ENCODE data around the gene LSS. TPM values are rescaled to one million over a fixed set of nuclear protein-coding genes. Genes with fewer than 3 reads are reported as not detected.
A peak's percentile ranks its signal among the peaks of the same experiment; 100 is the strongest.
"Not testable (repeated sequence)": the region's sequence is repeated elsewhere in the genome, so short reads cannot be mapped to it uniquely, and the experiment has no call there.

The LSS gene
- polyA plus RNA-seq, 3 donors = 30.3 to 41.8 (median 34.3) TPM

- DNase-seq (ENCODE audit: extremely low read depth in 1 of 11, low read depth in 9 of 11, low spot score in 4 of 11) = no peak
Measured at GRCh38 chr21:46193829-46194373, 34.7 kb downstream of the LSS start.

- no peak for DNase-seq (ENCODE audit: extremely low read depth in 1 of 11, low read depth in 9 of 11, low spot score in 4 of 11)
Measured at GRCh38 chr21:46191686-46192575, 36.6 kb downstream of the LSS start.

GRCh38 chr21:46191257-46191685 lies 37.3 kb downstream of the LSS start:
- no peak for DNase-seq (ENCODE audit: extremely low read depth in 1 of 11, low read depth in 9 of 11, low spot score in 4 of 11)

- no peak for DNase-seq (ENCODE audit: extremely low read depth in 1 of 11, low read depth in 9 of 11, low spot score in 4 of 11)
Measured at GRCh38 chr21:46190491-46191131, 38.0 kb downstream of the LSS start.

GRCh38 chr21:46189959-46190490 lies 38.5 kb downstream of the LSS start:
- no peak for DNase-seq (ENCODE audit: extremely low read depth in 1 of 11, low read depth in 9 of 11, low spot score in 4 of 11)

GRCh38 chr21:46189213-46189958 lies 39.2 kb downstream of the LSS start:
- DNase-seq (ENCODE audit: extremely low read depth in 1 of 11, low read depth in 9 of 11, low spot score in 4 of 11) = no peak

GRCh38 chr21:46188226-46189212 lies 40.1 kb downstream of the LSS start:
- peak in 2 of 11 donors; percentile 37 to 46 for DNase-seq (ENCODE audit: extremely low read depth in 1 of 11, low read depth in 9 of 11, low spot score in 4 of 11)

GRCh38 chr21:46187814-46188213 lies 40.8 kb downstream of the LSS start:
- no peak for DNase-seq (ENCODE audit: extremely low read depth in 1 of 11, low read depth in 9 of 11, low spot score in 4 of 11)

- DNase-seq (ENCODE audit: extremely low read depth in 1 of 11, low read depth in 9 of 11, low spot score in 4 of 11) = no peak
Measured at GRCh38 chr21:46187261-46187660, 41.3 kb downstream of the LSS start.

- DNase-seq (ENCODE audit: extremely low read depth in 1 of 11, low read depth in 9 of 11, low spot score in 4 of 11) = peak in 1 of 11 donors; percentile 27
Measured at GRCh38 chr21:46185716-46186115, 42.9 kb downstream of the LSS start.

GRCh38 chr21:46184625-46185555 lies 43.7 kb downstream of the LSS start:
- peak; percentile 72 to 91 (median 82) for DNase-seq (ENCODE audit: extremely low read depth in 1 of 11, low read depth in 9 of 11, low spot score in 4 of 11)

- peak; percentile 48 to 93 (median 82) for DNase-seq (ENCODE audit: extremely low read depth in 1 of 11, low read depth in 9 of 11, low spot score in 4 of 11)
Measured at GRCh38 chr21:46183910-46184624, 44.5 kb downstream of the LSS start, which contains the start of gene SPATC1L. SPATC1L (minus strand) TSS chr21:46184459; CDS start chr21:46182816, 1,643 bp downstream.

- DNase-seq (ENCODE audit: extremely low read depth in 1 of 11, low read depth in 9 of 11, low spot score in 4 of 11) = not testable (repeated sequence)
Measured at GRCh38 chr21:46183337-46183909, 45.2 kb downstream of the LSS start.

GRCh38 chr21:46182548-46183336 lies 45.8 kb downstream of the LSS start:
- no peak for DNase-seq (ENCODE audit: extremely low read depth in 1 of 11, low read depth in 9 of 11, low spot score in 4 of 11)

GRCh38 chr21:46181953-46182547 lies 46.5 kb downstream of the LSS start:
- no peak for DNase-seq (ENCODE audit: extremely low read depth in 1 of 11, low read depth in 9 of 11, low spot score in 4 of 11)
